ENCODE data around the gene TSPAN7.

GRCh38 chrX:38618180-38618579 is 56.8 kb downstream of the TSPAN7 start:
- TF ChIP-seq ARNTL (CRISPR knock-in tag; IDR thresholded peaks at IDR 0.05; ENCODE audit: borderline replicate concordance, low read depth) (no peak), TSHZ2 (CRISPR knock-in tag; IDR thresholded peaks at IDR 0.05) (no peak), GLIS3 (CRISPR knock-in tag; IDR thresholded peaks at IDR 0.05) (no peak), ZFP30 (CRISPR knock-in tag; IDR thresholded peaks at IDR 0.05) (no peak), ZNF70 (CRISPR knock-in tag; IDR thresholded peaks at IDR 0.05) (no peak), TCF4 (CRISPR knock-in tag; IDR thresholded peaks at IDR 0.05; ENCODE audit: borderline replicate concordance) (no peak), CREB5 (CRISPR knock-in tag; IDR thresholded peaks at IDR 0.05; ENCODE audit: low read depth) (no peak), ISL1 (CRISPR knock-in tag; IDR thresholded peaks at IDR 0.05) (no peak), ZC3H10 (CRISPR knock-in tag; IDR thresholded peaks at IDR 0.05) (no peak), SNAI2 (CRISPR knock-in tag; IDR thresholded peaks at IDR 0.05) (no peak)

Measured in SK-N-SH treated with all-trans-retinoic acid at 6 μM for 48 hours (cell line).